NCI-H460 (cell line): ENCODE results near the gene VPS26B. TPM values are rescaled to one million over a fixed set of nuclear protein-coding genes. Genes with fewer than 3 reads are reported as not detected.

ENCODE experiments used
- DNase-seq: peaks from one replicate; pipeline ENCODE4 v3.0.0-alpha.2; 2016; ENCODE audit warnings: low read depth; ENCODE audit errors: extremely low read depth
- total RNA-seq: library from RNA; depleted of rRNA; stranded (reverse); fragments of >200 nt; shearing (Covaris generic); gene quantifications from 2 replicates; pipeline ENCODE4 v1.2.3, GENCODE V29; 2014

VPS26B gene
- total RNA-seq, 1 experiment from 2014 or later: 19.2 TPM

- no peak for DNase-seq
These were observed 5.9 kb downstream of the VPS26B start for GRCh38 chr11:134230339-134230738.

- no peak for DNase-seq
These were observed 7.6 kb downstream of the VPS26B start for GRCh38 chr11:134231958-134232659.

GRCh38 chr11:134233729-134234179, 9.3 kb downstream of the VPS26B start:
- no peak for DNase-seq

- DNase-seq: no peak
These were observed 10.9 kb downstream of the VPS26B start for GRCh38 chr11:134235399-134235798.

DNA sequence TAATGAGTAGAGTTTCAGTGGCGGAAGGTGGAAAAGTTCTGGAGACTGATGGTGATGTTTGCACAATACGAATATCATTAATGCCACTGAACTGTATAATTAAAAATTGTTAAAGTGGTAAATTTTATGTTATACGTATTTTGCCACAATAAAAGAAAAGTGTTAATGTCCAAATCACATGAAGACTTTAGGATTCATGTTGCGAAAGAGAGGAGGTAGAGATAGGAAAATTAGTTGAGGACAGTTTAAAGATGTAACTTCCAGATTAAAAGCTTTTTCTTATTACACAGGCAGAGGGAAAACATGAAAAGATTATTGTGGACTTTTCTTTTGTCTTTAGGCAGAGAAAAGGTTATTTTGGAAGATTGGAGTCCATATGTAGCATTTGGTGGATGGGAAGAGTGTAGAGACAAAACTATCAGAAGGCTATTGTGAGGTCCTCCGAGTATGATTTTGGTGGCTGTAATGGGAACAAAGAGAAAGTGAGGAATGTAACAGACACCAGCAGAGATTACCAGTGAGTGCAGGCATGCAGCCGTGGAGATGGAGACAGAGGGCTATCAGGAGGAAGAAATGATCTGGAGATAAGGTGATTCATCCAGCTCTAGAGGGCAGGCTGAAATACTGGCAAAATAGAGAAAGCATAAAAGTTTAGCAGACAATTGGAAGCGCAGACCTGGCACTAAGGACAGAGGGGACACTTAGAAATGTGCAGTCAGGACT, 12.5 kb downstream of the VPS26B start:
- no peak for DNase-seq

DNA sequence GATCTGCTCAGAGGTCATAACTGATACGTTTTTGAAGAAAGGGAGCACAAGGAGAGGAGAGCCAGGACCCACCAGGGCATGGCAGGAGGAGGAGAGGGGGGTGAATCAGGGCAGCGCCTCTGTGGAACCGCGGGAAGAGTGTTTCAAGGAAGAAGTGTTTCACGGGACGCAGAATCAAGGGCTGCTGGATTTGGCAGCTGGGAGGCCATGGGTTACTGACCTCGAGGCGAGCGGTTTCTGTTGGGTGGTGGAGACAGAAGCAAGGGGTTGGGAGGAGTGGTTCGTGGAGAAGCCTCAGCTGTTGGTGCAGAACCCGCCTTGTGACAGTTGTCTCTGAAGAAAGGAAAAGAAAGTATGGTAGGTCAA, 13.1 kb downstream of the VPS26B start:
- no peak for DNase-seq

DNA sequence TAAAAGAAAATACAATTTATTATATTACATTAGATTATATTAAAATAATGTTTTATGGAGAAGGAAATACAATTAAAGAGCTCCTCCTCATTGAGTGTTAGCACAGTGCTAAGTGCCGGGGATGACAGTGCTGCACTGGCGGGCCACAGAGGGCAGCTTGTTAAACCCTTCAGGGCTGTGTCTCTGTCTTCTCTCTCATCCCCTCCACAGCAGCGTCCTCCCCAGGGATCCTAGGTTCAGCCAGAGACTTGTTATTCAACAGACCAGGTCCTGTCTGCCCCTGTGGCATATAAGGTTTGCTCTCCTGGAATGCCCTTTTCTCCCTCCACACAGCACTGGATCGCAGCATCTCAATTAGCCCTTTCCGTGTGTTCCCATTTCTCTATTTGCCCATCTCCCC, 14.5 kb downstream of the VPS26B start:
- DNase-seq: no peak

DNA sequence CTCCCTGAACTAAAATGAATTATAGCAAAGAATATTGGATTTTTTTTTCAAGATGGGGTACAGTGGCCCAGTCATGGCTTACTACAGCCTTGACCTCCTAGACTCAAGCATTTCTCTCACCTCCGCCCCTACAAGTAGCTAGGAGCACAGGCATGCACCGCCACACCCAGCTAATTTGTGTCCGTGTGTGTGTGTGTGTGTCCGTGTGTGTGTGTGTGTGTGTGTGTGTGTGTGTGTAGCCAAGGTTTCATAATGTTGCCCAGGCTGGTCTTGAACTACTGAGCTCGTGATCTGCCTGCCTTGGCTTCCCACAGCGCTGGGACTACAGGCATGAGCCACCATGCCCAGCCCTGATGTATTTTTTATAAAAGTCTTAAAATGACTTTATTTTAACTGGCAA, 16.1 kb downstream of the VPS26B start:
- no peak for DNase-seq

DNA sequence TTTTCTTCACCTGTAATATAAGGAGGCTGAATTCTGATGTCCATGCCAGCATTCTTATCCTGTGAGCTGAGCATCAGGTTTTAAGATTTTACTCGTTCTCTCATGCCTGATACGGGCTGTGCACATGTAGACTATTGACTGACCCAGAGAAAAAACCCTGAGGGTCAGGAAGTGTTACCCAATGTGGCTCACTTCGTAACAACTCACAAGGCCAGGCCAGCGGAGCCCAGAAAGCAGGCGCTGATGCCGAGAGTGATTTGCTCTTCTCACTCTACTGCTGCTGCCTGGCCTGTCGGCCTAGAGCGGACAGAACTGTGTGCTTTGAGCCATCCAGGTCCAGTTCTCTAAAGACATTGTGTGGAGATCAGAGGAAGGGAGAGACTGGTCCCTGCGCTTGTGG, 17.9 kb downstream of the VPS26B start:
- no peak for DNase-seq

- DNase-seq: no peak
These were observed 19.4 kb downstream of the VPS26B start for GRCh38 chr11:134243913-134244312.

DNA sequence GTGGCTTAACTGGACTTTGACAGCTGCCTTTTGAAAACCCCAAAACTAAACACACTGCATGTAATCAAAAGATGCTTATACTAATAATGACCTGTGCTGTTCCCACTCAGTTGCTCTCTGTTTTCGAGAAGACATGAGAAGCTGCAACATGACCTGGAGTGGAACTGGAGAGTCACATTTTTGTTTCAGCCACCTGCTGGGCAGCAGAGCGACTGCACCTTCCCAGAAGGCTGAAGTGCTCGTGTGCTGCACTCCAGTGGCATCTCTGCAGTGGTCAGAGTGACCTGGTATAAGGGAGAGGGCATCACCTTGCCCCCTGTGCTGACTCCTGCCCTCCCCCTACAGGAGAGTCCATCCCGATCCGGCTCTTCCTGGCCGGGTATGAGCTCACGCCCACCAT, 20.1 kb downstream of the VPS26B start:
- DNase-seq: no peak

GRCh38 chr11:134245434-134245833, 21.0 kb downstream of the VPS26B start:
- no peak for DNase-seq

DNA sequence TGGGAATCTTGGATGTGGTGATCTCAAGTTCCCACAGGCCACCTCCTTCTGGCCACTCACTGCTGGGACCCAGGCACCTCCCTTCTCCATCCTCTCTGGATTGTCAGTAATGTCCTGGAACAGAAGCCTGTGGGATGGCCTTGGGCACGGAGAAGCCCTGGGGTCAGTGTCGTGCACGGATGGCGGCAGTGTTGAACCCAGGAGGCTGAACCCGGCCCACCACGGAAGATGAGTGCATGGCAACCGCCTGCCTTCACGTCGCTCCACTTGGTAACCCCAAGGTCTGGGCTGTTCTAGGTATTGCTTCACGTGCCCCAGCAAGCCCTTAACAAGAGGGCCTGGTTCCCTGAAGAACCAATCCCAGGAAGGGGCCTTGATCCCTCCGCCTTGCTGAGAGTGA, 21.6 kb downstream of the VPS26B start:
- no peak for DNase-seq

DNA sequence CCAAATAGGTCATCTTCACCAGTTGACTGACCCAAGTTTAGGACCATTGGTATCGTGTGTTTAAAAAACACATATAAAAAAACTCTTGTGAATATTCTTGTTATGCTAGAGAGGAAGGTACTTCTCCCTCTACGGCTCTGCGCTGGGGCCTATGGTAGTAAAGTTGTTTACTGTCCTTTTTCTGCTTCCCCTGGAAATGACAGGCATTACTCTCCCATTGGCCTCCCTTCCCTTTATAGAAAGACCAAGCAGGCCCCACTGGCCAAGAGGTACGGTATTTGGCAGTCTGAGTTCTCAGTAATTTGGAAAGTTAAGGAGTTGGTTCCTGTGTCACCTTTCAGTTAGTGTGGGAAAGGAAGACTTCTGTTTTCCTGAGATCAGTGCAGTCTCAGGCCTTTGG, 22.2 kb downstream of the VPS26B start:
- no peak for DNase-seq

DNA sequence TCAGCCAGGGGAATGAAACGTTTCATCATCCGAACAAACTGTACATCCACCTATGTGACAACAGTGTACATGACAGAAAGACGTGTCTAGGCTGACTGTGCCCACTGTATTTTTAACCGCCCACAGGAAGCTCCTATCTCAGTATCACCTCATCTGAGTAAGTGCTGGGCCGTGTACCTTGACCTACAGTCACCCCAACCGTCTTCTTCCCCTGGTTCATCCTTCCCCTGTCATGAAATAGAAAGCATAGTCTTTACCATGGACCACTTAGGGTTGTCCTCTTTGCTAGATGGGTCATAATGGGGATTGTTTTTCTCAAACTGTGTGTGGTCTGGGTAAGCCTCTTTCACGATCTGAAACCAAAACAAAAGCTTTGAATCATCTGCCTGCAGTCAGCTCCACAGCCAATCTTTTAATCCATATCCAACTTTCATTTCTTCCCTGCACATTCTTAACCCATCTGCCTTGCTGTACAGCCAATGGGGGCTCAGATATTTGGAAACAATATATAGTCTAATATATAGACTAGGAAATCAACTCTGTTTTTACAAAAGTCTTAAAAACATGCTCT, 24.5 kb downstream of the VPS26B start:
- DNase-seq: no peak

- DNase-seq: no peak
These were observed 25.8 kb downstream of the VPS26B start for GRCh38 chr11:134250246-134250645.

DNA sequence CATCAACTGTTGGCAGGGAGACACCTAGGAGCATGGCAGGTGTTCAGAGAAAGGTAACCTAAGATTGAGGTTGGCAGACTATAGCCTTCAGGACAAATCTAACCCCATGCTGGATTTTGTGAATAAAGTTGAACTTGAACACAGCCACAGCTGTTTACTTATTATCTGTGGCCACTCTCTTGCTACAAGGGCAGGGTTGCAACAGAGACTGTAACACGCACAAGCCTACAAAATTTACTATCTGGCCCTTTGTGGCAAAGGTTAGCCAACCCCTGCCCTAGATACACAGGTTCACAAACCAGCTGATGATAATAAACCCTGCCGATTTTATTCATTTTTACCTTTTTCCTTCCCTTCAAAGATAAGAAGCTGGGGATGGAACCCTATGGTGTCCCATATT, 26.2 kb downstream of the VPS26B start:
- no peak for DNase-seq

DNA sequence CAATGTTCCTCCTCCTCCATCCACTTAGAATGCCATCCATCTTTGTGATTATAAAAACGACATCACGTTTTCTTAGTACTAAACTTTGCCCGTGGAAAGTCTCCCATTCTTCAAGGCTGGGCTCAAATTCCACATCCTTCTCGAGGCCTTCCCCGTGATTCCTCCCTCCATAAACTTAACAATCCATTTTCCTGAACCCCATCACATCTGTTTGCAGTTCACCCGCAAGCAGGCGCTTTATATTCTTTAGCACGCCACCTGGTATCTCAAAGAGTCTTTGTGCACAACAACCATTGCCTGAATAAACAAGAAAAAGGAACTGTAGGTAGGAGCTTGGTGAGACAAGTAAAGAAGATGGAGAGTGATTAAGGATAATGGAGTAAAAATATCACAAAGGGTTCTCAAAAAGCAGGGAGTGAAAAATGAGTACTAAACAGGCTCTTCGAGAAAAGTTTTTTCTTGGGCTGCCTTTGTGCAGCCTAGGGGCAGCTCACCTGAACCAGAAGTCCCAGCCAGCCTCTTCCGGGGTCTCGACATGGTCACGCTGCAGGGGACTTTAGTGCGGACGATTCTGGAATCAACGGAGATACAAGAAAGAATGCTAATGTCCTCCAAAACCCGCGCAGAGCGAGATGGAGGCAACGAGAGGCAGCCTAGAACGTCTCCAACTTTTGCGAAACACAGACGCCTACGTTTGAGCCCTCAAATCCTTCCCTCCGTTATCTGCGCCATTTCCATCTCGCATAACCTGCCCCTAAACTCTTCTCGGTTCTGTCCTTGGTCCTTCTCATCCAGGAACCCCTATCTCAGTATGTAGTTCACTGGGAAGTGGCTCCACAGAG, 28.1 kb downstream of the VPS26B start:
- no peak for DNase-seq

- peak; percentile 93 for DNase-seq
These were observed 28.9 kb downstream of the VPS26B start, which contains the start of the genes ACAD8 and THYN1 for GRCh38 chr11:134253188-134253993. ACAD8 (plus strand) TSS chr11:134253568; CDS start chr11:134253601, 33 bp downstream. THYN1 (minus strand) TSS chr11:134253352; CDS start chr11:134252882, 470 bp downstream.
